ENCODE measurements around the gene NUDT9.
A peak's percentile ranks its signal among the peaks of the same experiment; 100 is the strongest.
"Not testable (repeated sequence)": the region's sequence is repeated elsewhere in the genome, so short reads cannot be mapped to it uniquely, and the experiment has no call there.

NUDT9 gene

GRCh38 chr4:87410157-87410556 is 12.2 kb upstream of the NUDT9 start:
- DNase-seq: no peak

- DNase-seq: no peak
These were observed 11.7 kb upstream of the NUDT9 start for GRCh38 chr4:87410679-87411078.

GRCh38 chr4:87414816-87415215 is 7.6 kb upstream of the NUDT9 start:
- no peak for DNase-seq

- no peak for DNase-seq
These were observed 5.4 kb upstream of the NUDT9 start for GRCh38 chr4:87416965-87417364.

- DNase-seq: not testable (repeated sequence)
These were observed 4.0 kb upstream of the NUDT9 start for GRCh38 chr4:87418410-87418809.

GRCh38 chr4:87419578-87420249 is 2.7 kb upstream of the NUDT9 start:
- DNase-seq: no peak

GRCh38 chr4:87420276-87420830 is 2.0 kb upstream of the NUDT9 start:
- no peak for DNase-seq

GRCh38 chr4:87423317-87424098 is 1.1 kb downstream of the NUDT9 start:
- DNase-seq: peak; percentile 76

GRCh38 chr4:87424099-87424543 is 1.7 kb downstream of the NUDT9 start:
- DNase-seq: not testable (repeated sequence)

GRCh38 chr4:87425711-87426110 is 3.3 kb downstream of the NUDT9 start:
- no peak for DNase-seq

- DNase-seq: no peak
These were observed 4.6 kb downstream of the NUDT9 start for GRCh38 chr4:87426865-87427517.

- no peak for DNase-seq
These were observed 5.1 kb downstream of the NUDT9 start for GRCh38 chr4:87427518-87427868.

GRCh38 chr4:87428979-87429378 is 6.6 kb downstream of the NUDT9 start:
- DNase-seq: no peak

- DNase-seq: no peak
These were observed 7.7 kb downstream of the NUDT9 start for GRCh38 chr4:87430038-87430437.

- no peak for DNase-seq
These were observed 11.0 kb downstream of the NUDT9 start for GRCh38 chr4:87433342-87433741.

- DNase-seq: no peak
These were observed 20.5 kb downstream of the NUDT9 start for GRCh38 chr4:87442889-87443288.

GRCh38 chr4:87444741-87445140 is 22.4 kb downstream of the NUDT9 start:
- DNase-seq: no peak

GRCh38 chr4:87445964-87446363 is 23.6 kb downstream of the NUDT9 start:
- no peak for DNase-seq

GRCh38 chr4:87446375-87446774 is 24.0 kb downstream of the NUDT9 start:
- not testable (repeated sequence) for DNase-seq

- DNase-seq: peak; percentile 33
These were observed 29.2 kb downstream of the NUDT9 start for GRCh38 chr4:87451537-87451936.

GRCh38 chr4:87458913-87459312 is 36.5 kb downstream of the NUDT9 start:
- no peak for DNase-seq

- DNase-seq: no peak
These were observed 38.9 kb downstream of the NUDT9 start for GRCh38 chr4:87461281-87461700.

- no peak for DNase-seq
These were observed 39.7 kb downstream of the NUDT9 start for GRCh38 chr4:87462102-87462501.
